GM12878 (cell line): Measurements from ENCODE around the gene MACROD2.

ENCODE experiments used
- CBX3 ChIP-seq: fragments of 200-600 bp; sonication (generic); IDR thresholded peaks from 2 replicates; pipeline ENCODE4 v1.6.1; 2016; ENCODE audit warnings: low read depth, borderline replicate concordance
- CTCF ChIP-seq, 3 experiments: IDR thresholded peaks in 2 of 3; conservative IDR thresholded peaks in 1 of 3; 2 replicates each; pipeline ENCODE4 v1.5.1; 2011; ENCODE audit warnings: low read depth in 3 of 3, low read length in 3 of 3, mild to moderate bottlenecking in 3 of 3, control low read depth in 2 of 3, moderate library complexity in 2 of 3, inconsistent platforms in 1 of 3, mixed read lengths in 1 of 3; ENCODE audit not compliant: control insufficient read depth in 2 of 3, insufficient read depth in 1 of 3; ENCODE audit errors: extremely low read depth in 1 of 3
- EP300 ChIP-seq, 2 experiments: fragments of 150-350 bp in 1 of 2; IDR thresholded peaks; 2 replicates each; pipeline ENCODE4 v1.6.1; 2011 to 2012; ENCODE audit warnings: low read depth in 2 of 2, low read length in 2 of 2, borderline replicate concordance in 1 of 2, improper control_type of control experiment in 1 of 2, inconsistent platforms in 1 of 2; ENCODE audit not compliant: control insufficient read depth in 1 of 2
- HCFC1 ChIP-seq: fragments of 150-350 bp; IDR thresholded peaks from 2 replicates; pipeline ENCODE4 v1.6.1; 2014; ENCODE audit warnings: low read length
- LARP7 ChIP-seq: fragments of 450-650 bp; IDR thresholded peaks from 2 replicates; pipeline ENCODE4 v1.6.1; 2017; ENCODE audit warnings: mild to moderate bottlenecking
- MAX ChIP-seq: IDR thresholded peaks from 2 replicates; pipeline ENCODE4 v1.6.1; 2012; ENCODE audit warnings: low read depth, low read length, improper control_type of control experiment
- MLLT1 ChIP-seq: fragments of 450-650 bp; IDR thresholded peaks from 2 replicates; pipeline ENCODE4 v1.6.1; 2016; ENCODE audit warnings: mild to moderate bottlenecking
- POLR2A ChIP-seq: IDR thresholded peaks from 2 replicates; pipeline ENCODE4 v1.6.1; 2011; ENCODE audit warnings: low read depth, mild to moderate bottlenecking, low read length
- POLR2AphosphoS5 ChIP-seq: IDR thresholded peaks from 2 replicates; pipeline ENCODE4 v1.6.1; 2011; ENCODE audit warnings: mild to moderate bottlenecking, low read length, inconsistent platforms
- SRF ChIP-seq, 2 experiments: IDR thresholded peaks; 2 replicates each; pipeline ENCODE4 v1.6.1; 2011; ENCODE audit warnings: low read depth in 2 of 2, low read length in 2 of 2, mild to moderate bottlenecking in 1 of 2, moderate library complexity in 1 of 2

- TF ChIP-seq POLR2AphosphoS5 (no peak), POLR2A (no peak), CBX3 (no peak), LARP7 (no peak), HCFC1 (no peak), SRF (IDR thresholded peaks at IDR 0.05; ENCODE audit: low read depth in 2 of 2, low read length in 2 of 2) (no peak), EP300 (IDR thresholded peaks at IDR 0.05; ENCODE audit: borderline replicate concordance in 1 of 2, control insufficient read depth in 1 of 2, low read depth in 2 of 2, low read length in 2 of 2) (no peak), CTCF (IDR thresholded peaks at IDR 0.05 in 2 of 3, conservative IDR thresholded peaks at IDR 0.05 in 1 of 3; ENCODE audit: control insufficient read depth in 2 of 3, extremely low read depth in 1 of 3, insufficient read depth in 1 of 3, low read depth in 3 of 3, low read length in 3 of 3) (no peak), MLLT1 (no peak), MAX (no peak)
Measured at GRCh38 chr20:15922556-15922955, 1927.2 kb downstream of the MACROD2 start.
